ENCODE results near the gene SLC26A1.
A peak's percentile ranks its signal among the peaks of the same experiment; 100 is the strongest.

- TF ChIP-seq CTCF (IDR thresholded peaks at IDR 0.05 in 4 of 5, conservative IDR thresholded peaks at IDR 0.05 in 1 of 5) (no peak), POLR2A (IDR thresholded peaks at IDR 0.05) (peak in 1 of 2 donors; percentile 29)
Observed at GRCh38 chr4:973431-974397, 19.5 kb downstream of the SLC26A1 start, which contains the start of gene DGKQ.

All from gastrocnemius medialis (tissue), 4 donors.